GM19238 (cell line): ENCODE results near the gene PLCG1.
A peak's percentile ranks its signal among the peaks of the same experiment; 100 is the strongest.
"Not testable (repeated sequence)": the region's sequence is repeated elsewhere in the genome, so short reads cannot be mapped to it uniquely, and the experiment has no call there.

Experiments
- DNase-seq: peaks from one replicate; pipeline ENCODE4 v3.0.0; 2011; ENCODE audit warnings: low spot score; ENCODE audit not compliant: insufficient read length

PLCG1 gene

DNA sequence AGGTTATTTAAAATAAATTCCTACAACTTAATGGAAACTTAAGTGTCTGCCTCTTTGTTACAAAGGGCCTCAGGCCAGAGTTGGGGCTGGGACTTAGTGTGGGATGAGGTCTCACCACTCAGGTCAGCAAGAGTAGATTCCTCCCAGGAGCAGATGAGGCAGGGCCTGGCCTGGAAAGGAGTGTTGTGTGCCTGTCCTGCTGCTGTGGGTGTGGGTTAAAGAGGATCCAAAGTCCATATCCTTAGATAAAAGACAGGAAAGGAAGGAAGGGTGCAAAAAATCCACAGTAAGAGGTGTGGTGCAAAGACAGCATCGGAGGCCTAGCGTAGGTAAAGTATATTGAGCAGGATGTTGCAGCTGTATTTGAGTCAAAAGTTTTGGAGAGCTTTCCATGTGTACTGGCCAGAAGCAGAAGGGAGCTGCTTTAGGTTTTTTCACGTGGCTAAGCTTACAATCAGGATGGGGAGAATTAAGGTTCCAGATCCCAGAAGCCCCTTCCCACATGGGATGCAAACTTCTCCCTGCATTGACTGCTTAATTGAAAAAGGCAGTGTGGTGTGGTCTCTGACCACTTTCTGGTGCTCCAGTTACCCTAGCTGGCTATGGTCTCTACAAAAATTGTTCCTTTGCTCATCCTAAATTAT is 12.8 kb upstream of the PLCG1 start:
- no peak for DNase-seq

DNA sequence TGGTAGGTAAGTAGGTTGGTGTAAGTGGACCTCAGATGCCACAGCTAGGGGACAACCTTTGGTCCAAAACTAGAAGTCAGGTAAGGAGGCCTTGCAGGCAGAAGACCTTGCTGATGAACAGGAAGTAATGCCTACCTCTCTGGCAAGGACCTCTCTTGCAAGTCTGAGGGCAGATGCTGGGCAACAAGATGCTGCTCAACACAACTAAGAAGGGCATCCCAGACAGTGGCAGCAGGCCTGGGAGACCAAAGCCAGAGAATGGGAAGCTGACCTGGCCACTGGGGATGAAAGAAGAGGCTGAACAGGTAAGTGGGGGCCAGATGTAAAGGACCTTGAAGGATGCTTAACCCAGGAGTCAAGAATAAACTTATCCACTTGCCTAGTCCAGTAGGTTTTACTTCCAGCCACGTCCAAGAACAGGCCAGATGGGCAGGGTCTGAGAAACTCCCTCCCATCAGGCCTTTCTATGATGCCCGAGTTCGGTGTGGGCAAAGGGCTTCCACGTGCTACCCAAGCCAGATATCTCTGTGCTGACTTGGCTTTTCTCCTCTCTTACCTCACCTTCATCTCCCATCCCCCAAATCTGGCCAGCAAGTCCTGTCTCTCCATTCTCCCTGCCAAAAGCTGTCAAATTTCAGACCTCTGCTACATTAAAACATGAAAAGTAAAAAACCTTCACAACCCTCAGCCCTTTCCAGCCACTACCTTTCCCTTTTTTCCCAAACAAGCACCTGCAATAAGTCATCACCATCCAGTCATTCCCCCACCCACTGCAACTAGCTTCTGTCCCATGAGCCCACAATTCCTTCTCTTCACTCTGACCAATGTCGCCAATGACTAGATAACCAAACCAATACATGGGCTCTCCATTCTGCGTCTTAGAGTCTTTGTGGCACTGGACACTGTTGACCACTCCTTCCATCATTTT is 11.5 kb upstream of the PLCG1 start:
- DNase-seq: no peak

DNA sequence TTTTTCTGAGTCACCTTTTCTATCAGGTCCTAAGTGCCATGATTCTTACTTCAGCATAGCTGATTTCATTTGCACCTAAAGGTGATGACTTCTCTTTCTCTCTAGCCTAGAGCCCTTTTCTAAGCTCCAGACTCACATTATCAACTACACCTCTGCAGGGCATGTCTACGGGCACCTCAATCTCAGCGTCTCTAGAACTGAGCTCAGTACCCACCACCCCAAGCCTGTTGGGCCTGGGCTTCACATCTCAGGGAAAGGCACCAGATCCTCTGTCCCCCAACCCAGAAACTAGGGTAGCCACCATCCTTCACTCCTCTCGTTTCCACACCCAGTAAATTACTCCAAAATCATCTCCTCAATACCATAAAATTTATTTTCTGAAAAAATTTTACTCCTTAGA is 10.6 kb upstream of the PLCG1 start:
- DNase-seq: no peak

DNA sequence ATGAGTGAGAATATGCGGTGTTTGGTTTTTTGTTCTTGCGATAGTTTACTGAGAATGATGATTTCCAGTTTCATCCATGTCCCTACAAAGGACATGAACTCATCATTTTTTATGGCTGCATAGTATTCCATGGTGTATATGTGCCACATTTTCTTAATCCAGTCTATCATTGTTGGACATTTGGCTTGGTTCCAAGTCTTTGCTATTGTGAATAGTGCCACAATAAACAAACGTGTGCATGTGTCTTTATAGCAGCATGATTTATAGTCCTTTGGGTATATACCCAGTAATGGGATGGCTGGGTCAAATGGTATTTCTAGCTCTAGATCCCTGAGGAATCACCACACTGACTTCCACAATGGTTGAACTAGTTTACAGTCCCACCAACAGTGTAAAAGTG is 9.0 kb upstream of the PLCG1 start:
- not testable (repeated sequence) for DNase-seq

DNA sequence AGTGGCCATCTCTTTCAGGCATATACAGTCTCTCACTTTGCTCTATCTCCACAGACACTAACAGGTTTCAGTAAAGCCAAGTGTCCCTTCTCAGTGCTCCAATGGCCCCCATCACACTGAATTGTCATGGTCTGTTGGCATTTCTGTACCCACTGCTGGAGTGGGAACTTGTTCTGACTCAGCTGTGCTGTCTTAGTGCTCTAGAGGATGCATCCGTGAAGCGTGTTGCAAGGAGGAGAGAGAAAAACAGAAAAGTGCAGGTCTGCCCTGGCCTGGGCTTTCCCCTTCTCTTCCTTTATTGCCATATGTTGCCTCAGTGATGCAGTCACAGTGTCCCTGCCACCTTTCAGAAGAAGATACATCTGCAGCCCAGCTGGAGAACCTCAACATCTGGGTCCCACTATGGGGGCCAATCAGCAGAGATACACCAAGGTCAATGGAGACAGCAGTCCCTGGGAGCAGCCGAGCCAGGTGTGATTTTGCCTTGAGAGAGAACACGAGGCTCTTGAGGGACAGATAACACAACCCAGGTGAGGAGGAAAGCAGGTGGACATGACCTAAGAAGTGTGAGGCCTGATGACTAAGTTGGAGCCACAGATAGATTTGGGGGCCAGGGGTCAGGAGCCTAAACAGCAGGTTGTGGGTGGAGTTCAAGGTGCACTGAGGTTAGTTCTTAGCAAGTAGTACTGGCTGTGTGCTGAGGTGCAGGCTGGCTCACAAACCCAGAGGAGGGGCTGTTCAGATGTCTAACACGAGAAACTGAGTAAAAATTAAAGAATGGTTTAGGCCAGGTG is 5.6 kb upstream of the PLCG1 start:
- no peak for DNase-seq

DNA sequence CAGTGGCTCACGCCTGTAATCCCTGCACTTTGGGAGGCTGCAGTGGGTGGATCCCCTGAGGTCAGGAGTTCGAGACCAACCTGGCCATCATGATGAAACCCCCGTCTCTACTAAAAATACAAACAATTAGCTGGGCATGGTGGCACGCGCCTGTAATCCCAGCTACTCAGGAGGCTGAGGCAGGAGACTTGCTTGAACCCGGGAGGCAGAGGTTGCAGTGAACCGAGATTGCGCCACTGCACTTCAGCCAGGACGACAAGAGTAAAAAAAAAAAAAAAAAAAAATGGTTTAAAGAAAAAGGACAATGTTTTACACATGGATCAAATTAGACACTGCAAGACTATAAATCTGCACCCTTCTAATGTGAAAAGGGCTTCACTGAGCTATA is 5.0 kb upstream of the PLCG1 start:
- DNase-seq: not testable (repeated sequence)

DNA sequence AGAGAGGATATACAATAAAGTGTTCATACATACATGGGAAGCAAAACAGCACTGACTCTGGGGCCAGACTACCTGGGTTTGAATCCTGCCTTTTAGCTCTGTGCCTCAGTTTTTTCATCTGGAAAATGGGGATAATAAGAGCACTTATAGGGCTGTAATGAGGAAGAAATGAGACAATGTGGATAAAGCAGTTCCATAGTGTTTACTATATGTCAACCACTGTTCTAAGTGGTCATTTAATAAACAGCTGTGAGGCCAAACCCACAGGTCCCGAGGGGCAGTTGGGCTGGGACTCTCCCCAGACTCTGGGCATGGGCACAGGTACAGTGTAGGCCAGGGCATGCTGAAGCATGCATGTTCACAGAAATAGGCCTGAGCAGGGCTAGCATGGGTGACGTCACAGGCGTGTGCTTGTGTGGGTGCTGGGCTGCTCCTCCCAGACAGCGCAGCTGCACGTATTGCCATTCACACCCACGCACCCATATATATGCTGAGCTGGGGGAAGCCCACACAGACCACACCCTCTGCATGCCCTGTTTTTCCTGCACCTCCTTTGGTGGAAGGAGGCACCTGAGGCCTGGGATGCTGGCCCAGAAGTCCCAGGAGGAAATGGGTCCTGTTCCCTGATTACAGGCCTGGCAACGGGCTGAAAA is 3.5 kb upstream of the PLCG1 start:
- DNase-seq: no peak

DNA sequence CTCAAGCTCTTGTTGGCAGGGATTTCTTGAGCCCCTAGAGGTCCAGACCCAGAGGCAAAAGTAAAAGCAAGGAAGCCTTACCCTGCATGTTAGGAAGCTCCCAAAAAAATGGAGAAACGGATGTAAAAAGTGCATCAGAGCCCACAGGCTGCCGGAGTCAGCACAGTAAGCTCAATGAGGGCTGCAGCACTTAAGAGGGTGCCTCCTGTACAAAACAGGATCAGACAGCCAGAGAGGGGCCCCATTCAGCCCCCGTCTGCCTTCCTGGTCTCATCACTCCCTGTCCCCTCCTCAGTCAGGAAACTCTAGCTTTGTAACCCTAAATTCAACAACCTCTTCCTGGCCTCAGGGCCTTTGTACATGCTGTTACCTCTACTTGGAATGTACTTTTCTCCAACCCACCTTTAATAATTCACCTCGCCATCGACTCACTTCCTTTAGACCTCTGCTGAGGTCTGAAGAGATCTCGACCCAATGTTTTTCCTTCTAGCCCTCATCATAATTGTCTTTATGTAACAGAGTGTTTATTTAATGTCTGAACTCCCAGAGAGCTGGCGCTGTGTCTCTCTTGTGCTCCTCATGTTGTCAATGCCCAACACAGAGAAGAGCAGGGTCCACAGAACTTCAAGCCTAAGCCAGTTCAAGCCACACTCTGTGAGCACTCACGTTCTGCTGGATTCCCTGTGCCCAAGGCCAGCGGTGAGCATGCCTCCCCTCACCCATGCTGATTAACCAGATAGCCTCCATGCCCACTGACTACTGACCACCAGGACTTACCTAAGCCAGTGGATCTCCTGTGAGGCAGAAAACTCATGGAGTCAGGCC is 2.8 kb upstream of the PLCG1 start:
- no peak for DNase-seq

DNA sequence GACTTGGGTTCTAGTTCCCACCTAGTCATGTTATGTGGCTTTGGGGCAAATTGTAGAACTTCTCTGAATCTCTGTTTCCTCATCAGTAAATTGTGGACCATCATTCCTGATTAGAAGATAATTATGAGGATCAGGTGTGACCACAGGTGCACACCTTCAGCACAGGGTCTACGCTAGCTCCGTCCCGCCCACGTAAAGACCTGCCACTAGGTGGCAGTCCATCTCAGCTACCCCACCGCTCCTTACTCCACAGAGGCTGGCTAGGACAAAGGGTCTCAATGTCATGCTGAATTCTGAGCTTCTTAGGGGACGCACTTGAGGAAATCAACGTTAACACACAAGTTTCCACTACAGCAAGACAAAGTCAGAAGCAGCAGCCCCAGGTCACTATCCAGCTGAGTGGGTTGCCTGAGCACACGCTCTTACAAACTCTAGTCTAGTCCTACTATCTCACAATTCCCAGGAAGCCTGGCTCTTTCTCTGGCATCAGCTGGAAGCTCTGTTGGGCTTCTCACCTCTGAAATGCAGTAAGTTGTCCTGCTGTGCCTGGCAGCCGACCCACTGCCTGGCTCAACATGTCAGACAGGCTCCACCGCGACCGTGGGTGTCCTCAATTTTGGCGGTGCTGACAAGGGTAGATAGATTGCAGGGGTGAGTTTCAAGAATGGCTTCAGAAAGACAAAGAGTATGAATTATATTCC is 2.0 kb upstream of the PLCG1 start:
- DNase-seq: no peak

DNA sequence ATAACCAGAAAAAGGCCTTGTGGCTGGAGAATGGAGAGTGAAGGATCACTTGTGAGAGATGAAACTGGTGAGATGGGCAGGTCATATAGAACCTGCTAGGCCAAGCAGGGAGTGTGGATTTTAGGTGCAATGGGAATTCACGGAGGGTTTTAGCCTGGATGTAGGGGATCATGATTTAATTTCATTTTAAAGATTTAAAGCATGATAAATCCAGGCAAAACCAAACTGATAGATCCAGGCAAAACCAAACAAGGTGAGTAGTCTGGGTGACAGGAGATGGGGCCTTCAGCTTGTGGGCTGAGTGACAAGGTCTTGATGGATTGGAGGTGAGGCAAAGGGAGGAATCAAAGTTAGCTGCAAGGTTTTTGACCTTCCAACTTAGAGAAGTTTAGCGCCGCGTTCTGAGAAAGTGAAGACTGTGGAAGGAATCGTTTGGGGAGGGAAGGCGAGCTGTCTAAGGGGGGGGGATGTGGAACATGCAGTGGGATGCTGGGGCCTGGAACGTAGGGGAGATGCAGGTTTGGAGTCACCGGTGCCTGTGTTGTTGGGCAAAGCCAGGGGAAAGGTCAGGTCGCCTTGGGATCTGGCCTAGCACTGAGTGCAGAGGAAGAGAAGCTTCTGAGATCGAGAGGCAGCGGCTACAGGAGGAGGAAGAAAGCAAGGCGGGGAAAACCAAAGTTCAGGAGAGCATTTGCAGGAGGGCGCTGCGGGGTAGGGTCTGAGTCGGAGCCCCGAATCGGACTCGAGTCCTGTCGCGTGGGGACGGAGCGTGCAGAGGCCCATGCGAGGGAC is 1.3 kb upstream of the PLCG1 start:
- DNase-seq: no peak

DNA sequence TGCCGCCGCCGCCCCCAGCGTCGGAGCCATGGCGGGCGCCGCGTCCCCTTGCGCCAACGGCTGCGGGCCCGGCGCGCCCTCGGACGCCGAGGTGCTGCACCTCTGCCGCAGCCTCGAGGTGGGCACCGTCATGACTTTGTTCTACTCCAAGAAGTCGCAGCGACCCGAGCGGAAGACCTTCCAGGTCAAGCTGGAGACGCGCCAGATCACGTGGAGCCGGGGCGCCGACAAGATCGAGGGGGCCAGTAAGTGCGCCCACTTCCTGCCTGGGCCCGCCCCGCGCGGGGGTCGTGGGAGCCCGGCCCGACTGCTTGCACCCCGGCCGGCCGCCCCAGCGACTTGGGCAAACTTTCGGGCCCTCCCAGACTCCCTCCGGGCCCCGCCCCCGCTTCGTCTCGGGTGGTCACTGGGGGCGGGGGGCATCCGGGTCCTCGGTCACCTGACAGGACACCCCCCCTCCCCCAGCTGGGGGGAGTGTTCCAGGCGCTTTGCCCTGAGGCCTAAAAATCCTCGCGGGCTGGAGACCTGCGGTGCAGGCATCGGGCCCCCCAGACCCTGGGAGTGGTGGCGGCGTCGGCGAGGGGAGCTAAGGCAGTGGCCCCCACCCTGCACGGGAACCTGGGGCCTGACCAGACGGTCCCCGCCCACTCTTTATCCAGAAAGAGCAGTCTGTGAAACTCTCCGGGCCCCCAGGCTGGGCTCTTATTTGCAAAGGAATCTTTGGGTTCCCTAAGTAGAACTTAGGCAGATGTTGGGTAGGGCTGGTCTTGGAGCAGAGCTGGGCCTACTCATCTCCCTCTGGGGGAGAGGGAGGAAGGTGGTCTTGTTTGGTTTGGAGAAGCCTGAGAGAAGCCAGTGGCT is 501 bp downstream of the PLCG1 start:
- DNase-seq: peak; percentile 58

DNA sequence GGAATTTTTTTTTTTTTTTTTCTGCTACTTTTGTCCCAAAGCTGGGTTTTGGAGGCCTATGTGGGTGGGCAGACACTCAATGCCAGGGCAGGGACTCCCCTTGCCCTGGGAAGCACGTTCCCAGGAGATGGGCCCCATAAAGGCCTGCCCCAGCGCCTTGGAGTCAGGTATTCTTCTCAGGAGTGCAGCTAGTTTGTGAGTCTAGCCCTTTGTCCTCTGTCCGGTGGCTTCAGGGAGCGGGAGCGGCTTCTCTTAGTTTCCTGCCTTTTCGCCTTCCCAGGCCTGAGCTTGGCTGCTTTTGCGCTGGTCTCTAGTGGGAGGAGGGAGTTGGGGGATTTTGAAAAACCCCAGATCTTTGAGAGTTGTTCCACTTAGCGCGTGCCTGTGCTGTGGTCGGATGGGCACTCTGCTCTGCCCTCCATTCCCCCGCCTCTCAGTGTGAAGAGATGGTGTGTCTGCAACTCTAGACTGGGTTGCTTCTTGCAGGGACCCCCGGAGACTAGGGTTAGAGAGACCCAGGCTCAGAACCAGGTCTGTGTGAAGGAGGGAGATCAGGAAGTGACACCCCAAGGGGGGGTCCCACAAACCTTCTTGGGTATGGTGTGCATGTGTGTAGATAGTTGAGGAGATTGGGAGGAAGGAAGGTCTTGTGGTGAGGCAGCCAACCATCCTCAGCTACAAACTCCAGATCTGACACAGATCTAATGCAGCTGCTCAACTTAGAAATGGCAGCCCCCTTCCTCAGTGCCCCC is 1.3 kb downstream of the PLCG1 start:
- no peak for DNase-seq

DNA sequence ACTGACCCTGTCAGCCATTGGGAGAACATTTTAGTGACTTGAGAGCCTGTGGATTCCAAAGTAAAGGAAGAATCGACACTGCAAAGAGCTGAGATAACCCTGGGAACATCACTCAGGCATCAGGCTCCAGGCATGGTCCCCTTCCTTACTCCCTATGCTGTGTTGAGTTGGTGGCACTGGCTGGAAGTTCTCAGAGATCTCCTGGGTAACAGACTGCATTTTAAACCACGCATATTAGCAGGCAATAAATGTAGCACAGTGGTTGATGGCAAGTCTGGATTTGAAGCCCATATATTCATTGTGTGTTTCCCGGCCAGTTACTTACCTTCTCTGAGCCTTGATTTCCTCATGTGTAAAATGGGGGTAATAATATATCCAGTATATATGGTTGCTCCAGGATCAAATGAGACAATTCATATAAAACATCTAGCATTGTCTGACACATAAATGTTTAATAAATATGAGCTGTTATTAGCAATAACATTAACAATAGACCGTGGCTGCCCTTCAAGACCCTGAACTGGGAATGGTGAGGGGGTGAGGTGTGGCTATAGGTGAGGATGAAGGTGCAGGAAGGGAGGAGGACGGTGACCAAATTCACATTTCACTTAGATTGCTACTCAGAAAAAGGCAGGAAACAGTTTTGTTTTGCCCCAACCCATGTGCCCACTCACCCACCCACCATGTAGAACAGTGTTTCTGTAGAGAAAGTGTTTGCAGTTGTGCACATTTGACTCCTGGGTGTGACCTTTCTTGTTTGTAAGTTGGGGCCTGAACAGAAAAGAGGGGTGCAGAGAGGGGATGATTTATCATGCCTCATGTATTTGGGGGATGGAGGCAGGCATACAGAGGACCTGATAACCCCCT is 2.1 kb downstream of the PLCG1 start:
- no peak for DNase-seq

DNA sequence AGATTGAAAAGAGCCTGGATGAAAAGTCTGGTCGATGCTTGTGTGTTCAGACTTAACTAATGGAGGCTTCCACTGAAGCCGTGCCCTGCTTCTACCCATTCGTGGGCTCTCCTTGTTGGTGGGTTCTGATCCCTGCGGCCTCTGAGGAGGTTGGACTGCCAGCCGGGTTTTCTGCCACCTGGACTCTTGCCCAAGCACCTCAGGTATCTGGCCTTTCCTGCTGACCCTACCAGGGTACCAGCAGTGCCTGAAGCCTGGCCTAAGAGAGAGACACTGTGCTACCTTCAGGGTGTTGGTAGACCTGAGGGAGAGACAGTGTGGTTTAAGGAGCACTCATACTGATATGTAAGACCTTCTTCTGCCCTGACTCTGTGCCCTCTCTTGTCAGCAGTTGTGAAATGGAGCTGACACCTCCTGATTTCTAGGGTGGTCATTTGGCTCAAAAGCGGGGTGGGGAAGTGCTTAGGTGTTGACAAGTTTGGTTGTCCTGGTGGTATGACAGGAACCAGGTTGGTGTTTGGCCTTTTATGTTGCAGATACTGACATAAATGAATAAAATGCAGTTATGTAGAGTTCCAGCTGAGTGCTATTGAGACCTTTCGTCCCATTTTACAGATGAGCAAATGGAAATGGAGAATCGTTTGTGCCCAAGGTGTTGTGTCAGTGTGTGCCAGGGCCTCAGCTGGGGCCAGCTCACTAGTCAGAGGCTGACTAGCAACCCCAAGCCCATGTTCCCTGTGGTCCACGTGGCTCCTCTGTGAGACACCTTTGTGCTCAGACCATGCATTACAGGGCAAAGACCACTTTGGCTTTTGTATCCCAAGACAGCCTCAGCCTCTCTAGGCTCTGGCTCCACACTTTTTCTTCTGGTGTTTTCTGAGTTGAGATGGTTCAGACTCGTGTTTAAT is 3.1 kb downstream of the PLCG1 start:
- no peak for DNase-seq

DNA sequence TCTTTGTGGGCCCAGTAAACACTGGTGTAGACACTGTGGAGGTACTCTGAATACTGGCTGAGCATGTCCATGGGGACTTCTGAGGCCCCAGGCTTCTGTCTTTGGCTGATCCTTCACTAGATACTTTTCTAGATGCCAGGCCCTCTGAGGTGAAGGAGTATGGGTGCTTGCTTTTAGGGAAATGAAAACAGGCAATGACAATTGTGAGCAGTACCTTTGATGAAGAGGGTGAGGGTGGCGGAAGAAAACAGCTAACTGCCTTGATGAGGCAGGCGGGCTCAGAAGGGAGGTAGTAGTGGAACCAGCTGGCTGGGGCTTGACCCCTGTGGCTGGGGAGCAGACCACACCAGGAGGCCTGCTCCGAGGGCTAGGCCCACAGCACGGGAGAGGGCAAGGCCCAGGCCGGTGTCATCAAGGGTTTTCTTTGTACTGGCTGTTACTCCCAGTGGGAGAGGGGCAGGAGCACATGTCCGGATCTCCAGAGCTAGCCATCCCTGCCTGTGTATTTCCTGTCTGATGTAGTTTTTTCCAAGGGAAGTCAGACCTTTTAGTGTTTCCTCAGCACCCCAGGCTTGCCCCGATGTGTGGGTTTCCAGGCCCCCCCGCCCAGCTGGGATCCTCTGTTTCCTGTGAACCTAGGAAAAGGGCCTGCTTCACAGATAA is 3.9 kb downstream of the PLCG1 start:
- DNase-seq: no peak
